GM12874 (cell line): Measurements from ENCODE around the gene RIPPLY2.

Experiments
- TF ChIP-seq, protein P1 (sequence below): IDR thresholded peaks from 2 replicates; pipeline ENCODE4 v1.5.1; 2011; ENCODE audit warnings: low read depth, mild to moderate bottlenecking, control low read depth, low read length, moderate library complexity; ENCODE audit not compliant: insufficient read depth

RIPPLY2 gene

DNA sequence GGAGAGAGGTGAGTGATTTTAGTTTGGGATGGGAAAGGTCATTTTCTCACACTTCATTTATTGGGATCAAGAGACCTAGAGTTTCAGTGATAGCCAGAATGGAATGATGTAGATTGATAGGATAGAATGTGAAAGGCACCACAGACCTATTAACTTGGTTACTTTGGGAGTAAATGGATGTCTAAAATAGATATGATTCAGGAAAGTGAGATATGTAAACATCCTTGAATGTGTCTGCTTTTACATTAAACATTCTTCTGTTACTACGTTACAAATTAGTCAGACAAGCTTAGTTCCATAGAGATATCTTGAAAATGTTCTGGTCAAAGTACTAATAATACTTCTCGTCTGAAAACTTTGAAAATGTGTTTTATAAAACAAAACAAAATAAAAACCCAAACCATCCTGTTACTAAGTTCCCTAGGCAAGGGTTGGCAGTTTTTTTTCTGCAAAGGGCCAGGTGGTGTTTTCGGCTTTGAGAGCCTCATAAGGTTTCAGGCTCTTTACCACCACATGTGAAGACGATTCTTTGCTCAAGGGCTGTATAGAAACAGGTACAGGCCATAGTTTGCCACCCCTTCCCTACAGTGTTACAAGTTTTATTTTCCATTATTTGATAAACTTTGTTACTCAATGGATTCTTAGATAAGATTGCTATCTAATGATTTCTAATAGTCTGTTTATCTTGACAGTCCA, 9.8 kb downstream of the RIPPLY2 start:
- TF ChIP-seq, protein P1, sequence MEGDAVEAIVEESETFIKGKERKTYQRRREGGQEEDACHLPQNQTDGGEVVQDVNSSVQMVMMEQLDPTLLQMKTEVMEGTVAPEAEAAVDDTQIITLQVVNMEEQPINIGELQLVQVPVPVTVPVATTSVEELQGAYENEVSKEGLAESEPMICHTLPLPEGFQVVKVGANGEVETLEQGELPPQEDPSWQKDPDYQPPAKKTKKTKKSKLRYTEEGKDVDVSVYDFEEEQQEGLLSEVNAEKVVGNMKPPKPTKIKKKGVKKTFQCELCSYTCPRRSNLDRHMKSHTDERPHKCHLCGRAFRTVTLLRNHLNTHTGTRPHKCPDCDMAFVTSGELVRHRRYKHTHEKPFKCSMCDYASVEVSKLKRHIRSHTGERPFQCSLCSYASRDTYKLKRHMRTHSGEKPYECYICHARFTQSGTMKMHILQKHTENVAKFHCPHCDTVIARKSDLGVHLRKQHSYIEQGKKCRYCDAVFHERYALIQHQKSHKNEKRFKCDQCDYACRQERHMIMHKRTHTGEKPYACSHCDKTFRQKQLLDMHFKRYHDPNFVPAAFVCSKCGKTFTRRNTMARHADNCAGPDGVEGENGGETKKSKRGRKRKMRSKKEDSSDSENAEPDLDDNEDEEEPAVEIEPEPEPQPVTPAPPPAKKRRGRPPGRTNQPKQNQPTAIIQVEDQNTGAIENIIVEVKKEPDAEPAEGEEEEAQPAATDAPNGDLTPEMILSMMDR = no peak

DNA sequence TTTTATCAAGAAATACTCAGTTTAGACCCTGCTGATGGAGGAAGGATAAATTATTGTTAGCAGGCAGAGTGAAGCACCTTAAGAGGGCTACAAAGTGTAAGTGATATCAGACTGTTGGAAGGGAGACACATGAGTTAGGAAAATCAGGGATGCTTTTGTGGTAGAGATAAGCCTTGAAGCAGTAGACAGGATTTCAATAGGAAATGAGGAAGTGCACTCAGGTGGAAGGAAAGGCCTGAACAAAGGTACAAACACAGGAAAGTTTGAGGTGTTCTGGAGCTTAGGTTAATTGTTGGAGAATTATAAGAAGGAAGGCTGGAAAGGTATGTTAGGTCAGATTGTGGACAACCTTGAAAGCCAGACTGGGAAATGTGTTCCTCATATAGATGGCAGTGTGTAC, 13.9 kb downstream of the RIPPLY2 start:
- TF ChIP-seq, protein P1 = no peak

DNA sequence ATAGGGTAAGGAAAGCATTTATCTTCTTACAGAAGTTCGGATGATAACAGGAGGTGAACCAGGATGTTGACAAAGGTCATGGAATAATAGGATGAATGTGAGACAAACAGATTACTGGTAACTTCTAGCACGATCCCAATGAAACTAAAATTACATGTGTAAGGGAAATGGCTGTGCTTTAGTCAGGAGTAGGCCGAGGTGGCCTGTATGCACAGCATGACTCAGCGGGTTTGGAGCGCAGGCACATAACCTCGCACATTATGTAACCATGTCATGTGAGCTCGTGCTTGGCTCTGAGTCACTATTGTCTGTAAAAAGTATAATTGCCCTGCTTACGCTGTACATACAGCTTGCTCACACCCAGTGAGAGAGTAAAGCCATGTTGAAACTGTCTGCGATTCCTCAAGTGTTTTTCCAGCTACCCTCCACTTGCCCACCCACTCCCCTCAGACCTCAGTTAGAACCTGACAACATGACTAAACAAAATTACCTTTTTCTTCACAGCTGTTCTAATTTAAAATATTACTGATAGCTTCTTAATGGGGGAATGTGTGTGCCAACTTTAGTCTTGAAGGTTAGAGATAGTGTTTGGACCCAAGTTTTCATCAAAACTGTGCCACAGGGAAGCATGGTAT, 14.5 kb downstream of the RIPPLY2 start:
- TF ChIP-seq, protein P1 = no peak

DNA sequence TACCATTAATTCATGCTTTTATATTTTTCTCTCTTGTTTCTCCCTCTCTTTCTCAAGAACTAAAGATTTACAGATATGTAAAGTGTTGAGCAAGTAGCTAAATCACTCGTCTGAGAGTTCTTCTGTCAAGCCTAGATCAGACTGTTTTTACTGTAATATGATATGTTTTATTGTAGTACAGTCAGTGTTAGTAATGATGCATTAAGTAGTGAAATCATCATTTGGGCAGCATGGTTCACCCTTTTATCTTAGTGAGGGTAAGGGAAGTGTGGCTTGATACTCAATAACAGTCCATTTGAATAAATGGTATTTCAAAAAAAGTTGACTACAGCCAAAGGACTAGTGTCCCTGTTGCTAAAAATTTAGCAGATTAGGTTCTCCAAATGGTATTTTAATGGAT, 15.5 kb downstream of the RIPPLY2 start:
- TF ChIP-seq, protein P1 = no peak

DNA sequence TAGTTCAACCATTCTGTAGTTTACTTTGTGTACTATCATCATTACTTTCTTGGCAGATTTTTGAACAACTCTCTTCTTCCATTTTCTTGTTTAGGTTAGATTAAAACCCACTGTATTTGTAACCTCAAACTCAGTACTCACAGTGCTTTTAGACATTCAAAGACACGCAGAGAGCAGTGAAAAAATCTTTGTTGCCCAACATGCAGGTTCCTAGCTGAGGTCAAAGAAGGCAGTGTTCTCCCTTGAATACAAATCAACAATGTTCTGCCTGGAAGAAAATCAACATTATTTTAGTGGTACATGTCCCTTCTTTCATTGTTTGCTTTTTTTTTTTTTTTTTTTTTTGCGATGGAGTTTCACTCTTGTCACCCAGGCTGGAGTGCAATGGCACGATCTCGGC, 17.5 kb downstream of the RIPPLY2 start:
- TF ChIP-seq, protein P1 = no peak

DNA sequence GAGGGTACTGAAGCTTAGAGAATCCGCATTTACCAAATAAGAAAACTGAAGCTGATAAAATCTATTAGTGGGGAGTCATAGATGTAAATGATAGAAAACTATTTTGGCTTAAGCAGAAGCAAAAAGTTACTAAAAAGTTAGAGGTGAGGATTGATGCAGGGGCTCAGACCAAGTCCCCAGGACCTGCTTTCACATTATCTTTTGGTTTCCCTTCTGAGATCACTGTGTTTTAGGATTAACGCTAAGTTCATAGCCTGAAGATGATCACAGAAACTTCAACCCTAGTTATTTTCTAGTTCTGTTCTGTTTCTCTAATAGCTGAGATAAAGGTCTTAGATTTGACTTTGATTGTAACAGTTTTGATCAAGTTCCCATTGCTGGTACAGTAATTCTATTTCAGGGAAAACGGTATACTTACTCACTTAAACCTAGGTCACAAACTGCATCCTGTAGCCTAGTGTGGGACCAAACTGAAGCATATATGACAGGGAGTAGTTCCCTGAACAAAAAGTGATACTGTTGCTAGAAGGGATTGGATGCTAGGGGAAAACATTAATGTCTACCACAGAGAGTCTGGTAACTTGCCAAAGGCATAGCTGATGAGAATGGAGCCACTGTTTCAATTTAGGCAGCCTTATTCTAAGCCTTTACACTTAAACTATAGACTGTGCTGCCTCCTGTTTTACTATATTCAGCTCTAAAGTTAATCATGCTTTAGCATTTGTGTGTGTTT, 19.4 kb downstream of the RIPPLY2 start:
- TF ChIP-seq, protein P1 = no peak

DNA sequence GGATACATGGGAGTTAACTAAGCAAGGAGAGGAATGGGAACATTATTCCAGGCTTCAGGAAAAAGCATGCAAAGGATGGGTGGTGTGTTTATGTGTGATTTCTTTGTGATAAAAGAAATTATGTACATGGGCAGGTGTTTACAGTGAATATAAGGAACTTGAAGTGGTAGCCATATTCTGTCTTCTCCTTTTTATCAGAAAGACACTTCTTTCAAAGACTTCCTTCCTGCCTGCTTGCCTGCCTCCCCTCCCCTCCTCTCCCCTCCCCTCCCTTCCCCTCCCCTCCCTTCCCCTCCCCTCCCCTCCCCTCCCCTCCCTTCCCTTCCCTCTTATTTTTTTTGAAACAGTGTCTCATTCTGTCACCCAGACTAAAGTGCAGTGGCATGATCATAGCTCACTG, 20.7 kb downstream of the RIPPLY2 start:
- TF ChIP-seq, protein P1 = no peak
